CD14-positive monocyte (primary cell): ENCODE results near the gene SCN5A. TPM values are rescaled to one million over a fixed set of nuclear protein-coding genes. Genes with fewer than 3 reads are reported as not detected.

Experiments
- DNase-seq, 3 donors: peaks; one replicate each; pipeline ENCODE4 v3.0.0-alpha.2; 2011 to 2022
- H2AFZ ChIP-seq: 2 replicates; pipeline ENCODE4 v1.6.0; 2012; ENCODE audit warnings: mild to moderate bottlenecking, low read depth, low read length, inconsistent platforms; ENCODE audit not compliant: insufficient read depth, poor library complexity, severe bottlenecking
- H3K27ac ChIP-seq, 2 donors: 1 replicate in 1 of 2; 2 replicates in 1 of 2; pipeline ENCODE4 v1.5.1; 2012 to 2013; ENCODE audit warnings: low read length in 2 of 2, control low read depth in 1 of 2, inconsistent platforms in 1 of 2, low read depth in 1 of 2, mild to moderate bottlenecking in 1 of 2
- H3K27me3 ChIP-seq, 2 donors: one replicate each; pipeline versions ENCODE4 v1.6.0 to v1.6.1; 2011 to 2013; ENCODE audit warnings: low read length in 2 of 2; ENCODE audit not compliant: control insufficient read depth in 2 of 2, insufficient read depth in 2 of 2
- H3K36me3 ChIP-seq, 2 donors: replicated peaks in 1 of 2; 1 replicate in 1 of 2; 2 replicates in 1 of 2; pipeline versions ENCODE4 v1.5.1 to v1.6.1; 2012 to 2013; ENCODE audit warnings: low read length in 2 of 2, control low read depth in 1 of 2, inconsistent platforms in 1 of 2, mild to moderate bottlenecking in 1 of 2; ENCODE audit not compliant: insufficient read depth in 2 of 2, control insufficient read depth in 1 of 2
- H3K4me1 ChIP-seq, 2 donors: 1 replicate in 1 of 2; 2 replicates in 1 of 2; pipeline versions ENCODE4 v1.5.1 to v1.6.1; 2012 to 2013; ENCODE audit warnings: low read length in 2 of 2, control low read depth in 1 of 2, inconsistent platforms in 1 of 2, mild to moderate bottlenecking in 1 of 2, moderate library complexity in 1 of 2; ENCODE audit not compliant: insufficient read depth in 2 of 2, control insufficient read depth in 1 of 2
- H3K4me2 ChIP-seq: replicated peaks from 2 replicates; pipeline ENCODE3; 2012; ENCODE audit warnings: low read length, moderate library complexity, mild to moderate bottlenecking; ENCODE audit not compliant: poor library complexity, severe bottlenecking; ENCODE audit errors: extremely low read depth
- H3K4me3 ChIP-seq, 3 experiments: fragments of 200-600 bp in 1 of 3; sonication (generic) in 1 of 3; replicated peaks in 1 of 3; 1 replicate in 2 of 3; 2 replicates in 1 of 3; pipeline ENCODE4 v1.5.1; 2011 to 2013; ENCODE audit warnings: low read length in 3 of 3, mild to moderate bottlenecking in 3 of 3, control low read depth in 2 of 3, low read depth in 2 of 3, inconsistent platforms in 1 of 3, moderate library complexity in 1 of 3
- H3K79me2 ChIP-seq: 2 replicates; pipeline ENCODE4 v1.6.0; 2012; ENCODE audit warnings: mild to moderate bottlenecking, control low read depth, inconsistent platforms, low read length, moderate library complexity; ENCODE audit not compliant: insufficient read depth
- H3K9ac ChIP-seq: 2 replicates; pipeline ENCODE4 v1.6.0; 2017; ENCODE audit warnings: low read length, mild to moderate bottlenecking; ENCODE audit not compliant: insufficient read depth, poor library complexity, severe bottlenecking
- H3K9me3 ChIP-seq, 2 donors: replicated peaks in 1 of 2; 1 replicate in 1 of 2; 2 replicates in 1 of 2; pipeline versions ENCODE4 v1.5.1 to v1.6.1; 2012 to 2013; ENCODE audit warnings: low read length in 2 of 2, control low read depth in 1 of 2; ENCODE audit not compliant: control insufficient read depth in 1 of 2, insufficient read depth in 1 of 2
- H4K20me1 ChIP-seq: 2 replicates; pipeline ENCODE4 v1.6.0; 2012; ENCODE audit warnings: mild to moderate bottlenecking, low read length, control low read depth, moderate library complexity; ENCODE audit not compliant: insufficient read depth
- H3K27ac Mint-ChIP-seq, 7 donors: one replicate each; pipeline ENCODE4 v1.8.0; 2020; ENCODE audit warnings: mild to moderate bottlenecking in 7 of 7, mixed read lengths in 7 of 7, moderate library complexity in 6 of 7, inconsistent platforms in 2 of 7
- H3K27me3 Mint-ChIP-seq, 3 donors: one replicate each; pipeline ENCODE4 v1.8.0; 2021 to 2022; ENCODE audit warnings: low read depth in 3 of 3, mild to moderate bottlenecking in 3 of 3, mixed read lengths in 3 of 3, moderate library complexity in 3 of 3, inconsistent platforms in 1 of 3
- H3K36me3 Mint-ChIP-seq, 2 donors: one replicate each; pipeline ENCODE4 v1.8.0; 2020; ENCODE audit warnings: mixed read lengths in 2 of 2, inconsistent platforms in 1 of 2, mild to moderate bottlenecking in 1 of 2
- H3K4me1 Mint-ChIP-seq: one replicate; pipeline ENCODE4 v1.8.0; 2020; ENCODE audit warnings: mild to moderate bottlenecking, mixed read lengths
- H3K4me3 Mint-ChIP-seq, 2 donors: one replicate each; pipeline ENCODE4 v1.8.0; 2020; ENCODE audit warnings: mild to moderate bottlenecking in 2 of 2, mixed read lengths in 2 of 2, moderate library complexity in 1 of 2
- H3K9me3 Mint-ChIP-seq, 7 donors: one replicate each; pipeline ENCODE4 v1.8.0; 2020 to 2022; ENCODE audit warnings: mixed read lengths in 7 of 7, mild to moderate bottlenecking in 6 of 7, moderate library complexity in 6 of 7, inconsistent platforms in 2 of 7
- CTCF ChIP-seq: fragments of 200-600 bp; IDR thresholded peaks from one replicate; pipeline ENCODE4 v1.8.0; 2022; ENCODE audit warnings: antibody characterized with exemption, mild to moderate bottlenecking
- WGBS: methylation state at CpG from one replicate; pipeline ENCODE4 v1.1.5; 2013; ENCODE audit warnings: missing lambda C conversion rate; ENCODE audit not compliant: insufficient coverage; 5-methylcytosine and 5-hydroxymethylcytosine counted together
- intact Hi-C, 2 donors: fragments of 100-400 bp; cut with micrococcal nuclease; formaldehyde crosslinking; loops; one replicate each; pipeline versions ENCODE4 v1.15.0 to v1.15.1; 2023
- polyA plus RNA-seq, 3 donors: library from polyadenylated mRNA; depleted of rRNA in 1 of 3; unstranded in 2 of 3; stranded (reverse) in 1 of 3; fragments of 300-500 nt in 2 of 3; fragments of >200 nt in 1 of 3; fragmentation: Illumina TruSeq in 2 of 3; gene quantifications; 1 replicate in 2 of 3; 2 replicates in 1 of 3; pipeline ENCODE4 v1.2.3, GENCODE V29; 2012 to 2021

Gene SCN5A
- polyA plus RNA-seq, 3 donors = not detected

DNA sequence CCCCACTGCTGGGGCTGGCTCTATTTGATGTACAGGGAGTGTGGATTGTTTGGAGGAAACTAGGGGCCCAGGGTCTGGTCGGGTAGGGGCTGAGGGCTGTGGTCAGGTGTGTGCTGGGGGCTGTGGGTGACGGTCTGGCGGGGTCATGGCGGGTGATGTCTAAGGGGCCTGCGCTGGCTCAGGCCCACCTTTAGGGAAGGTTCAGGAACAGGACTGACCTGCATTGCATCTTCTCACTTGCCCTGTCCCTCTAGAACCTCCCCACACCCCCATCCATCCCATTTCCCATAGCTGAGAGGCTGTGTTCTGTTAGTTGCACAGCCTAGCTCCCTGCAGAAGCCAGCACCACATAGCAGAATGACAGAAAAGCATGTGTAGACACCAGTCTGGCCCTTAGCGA is 39.1 kb downstream of the SCN5A start:
- Histone ChIP-seq H3K79me2 (no peaks in the 10 kb centered on the region), H3K9ac (no peak overlapping the region), H3K27ac (no peak overlapping the region), H4K20me1 (no peaks in the 10 kb centered on the region), H3K4me3 (no peak overlapping the region), H2AFZ (no peak overlapping the region), H3K27me3 (no peaks in the 10 kb centered on the region), H3K9me3 (no peaks in the 10 kb centered on the region), H3K4me2 (no peak overlapping the region), H3K4me1 (no peaks in the 10 kb centered on the region), H3K36me3 (no peaks in the 10 kb centered on the region)
- Mint-ChIP-seq H3K36me3 (no peaks in the 10 kb centered on the region), H3K4me3 (no peak overlapping the region), H3K4me1 (no peaks in the 10 kb centered on the region), H3K27me3 (peaks cover 0 to 3% (median 1%) of the 10 kb centered on the region in 3 donors), H3K9me3 (no peaks in the 10 kb centered on the region), H3K27ac (no peak overlapping the region)
- TF ChIP-seq CTCF = no peak
- DNase-seq = no peak
- no CpG with 5 or more reads among the region's 6 CpGs for WGBS
- intact Hi-C loops = no loop called here

DNA sequence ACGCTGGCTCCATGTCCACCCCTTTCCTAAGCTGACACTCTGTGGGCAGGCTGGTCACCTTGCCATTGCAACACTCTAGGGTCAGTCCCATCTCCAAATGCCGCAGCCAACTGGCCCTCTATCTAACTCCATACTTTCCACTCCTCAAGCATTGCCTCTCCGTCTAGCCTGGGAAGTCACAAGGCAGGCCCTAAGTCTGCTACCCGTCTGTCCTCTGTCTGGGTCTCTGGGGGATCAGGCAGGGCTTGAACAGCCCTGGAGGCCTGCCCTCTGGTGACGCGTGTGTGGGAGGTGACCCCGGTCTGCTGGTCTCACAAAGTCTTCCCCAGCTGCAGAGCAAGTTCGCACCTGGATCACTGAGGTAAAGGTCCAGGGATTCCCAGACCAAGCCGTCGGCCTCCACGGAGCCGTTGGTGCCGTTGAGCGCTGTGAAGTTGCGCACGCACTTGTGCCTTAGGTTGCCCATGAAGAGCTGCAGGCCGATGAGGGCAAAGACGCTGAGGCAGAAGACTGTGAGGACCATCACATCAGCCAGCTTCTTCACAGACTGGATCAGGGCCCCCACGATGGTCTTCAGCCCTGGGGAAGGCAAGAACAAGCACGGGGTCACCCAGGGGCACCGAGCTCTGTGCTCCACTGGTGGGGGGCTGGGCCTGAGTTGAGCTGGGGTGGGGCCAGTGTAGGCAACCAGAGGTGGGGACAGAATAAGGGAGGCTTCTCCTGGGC is 39.9 kb downstream of the SCN5A start:
- Histone ChIP-seq H4K20me1 (no peaks in the 10 kb centered on the region), H3K4me3 (no peak overlapping the region), H3K4me1 (no peaks in the 10 kb centered on the region), H3K36me3 (no peaks in the 10 kb centered on the region), H3K27me3 (no peaks in the 10 kb centered on the region), H3K4me2 (no peak overlapping the region), H3K9ac (no peak overlapping the region), H2AFZ (no peak overlapping the region), H3K79me2 (no peaks in the 10 kb centered on the region), H3K9me3 (no peaks in the 10 kb centered on the region), H3K27ac (no peak overlapping the region)
- no peaks in the 10 kb centered on the region for H3K9me3 Mint-ChIP-seq
- intact Hi-C loops = no loop called here
- 96% methylated on average over 19 of the region's 21 CpGs for WGBS
- peaks cover 0 to 5% (median 1%) of the 10 kb centered on the region in 3 donors for H3K27me3 Mint-ChIP-seq
- no peak overlapping the region for H3K4me3 Mint-ChIP-seq
- H3K27ac Mint-ChIP-seq = no peak overlapping the region
- H3K36me3 Mint-ChIP-seq = no peaks in the 10 kb centered on the region
- H3K4me1 Mint-ChIP-seq = no peaks in the 10 kb centered on the region
- TF ChIP-seq CTCF = no peak
- DNase-seq = no peak
